A549 (cell line): ENCODE results near the gene LPAR5. TPM values are rescaled to one million over a fixed set of nuclear protein-coding genes. Genes with fewer than 3 reads are reported as not detected.

Experiments used
- ATAC-seq, 2 experiments: fragments of 200-7000 bp in 1 of 2; fragments of >200 bp in 1 of 2; cut with Nextera tagmentation in 1 of 2; cut with Tn5 transposase in 1 of 2; 3 replicates each; pipeline versions ENCODE4 v1.8.0 to v1.9.1; 2018 to 2020; ENCODE audit warnings: mild to moderate bottlenecking in 1 of 2, moderate library complexity in 1 of 2
- CTCF ChIA-PET: fragments of 300-600 bp; sonication (Branson Sonifier 250); formaldehyde crosslinking; extraction: SDS; loops from one replicate; lab custom pipeline; 2021; ENCODE audit warnings: antibody characterized with exemption, inconsistent platforms; lab: Yijun Ruan, JAX
- POLR2A ChIA-PET: fragments of 350-600 bp; formaldehyde crosslinking; extraction: SDS; loops from one replicate; lab custom pipeline; 2021; ENCODE audit warnings: antibody characterized with exemption, inconsistent platforms; lab: Yijun Ruan, JAX
- DNase-seq, 2 experiments: peaks; one replicate each; pipeline versions ENCODE4 v3.0.0 to v3.0.0-alpha.2; 2011 to 2016; ENCODE audit warnings: low read depth in 1 of 2, low spot score in 1 of 2
- FAIRE-seq: peaks from 2 replicates; lab custom pipeline; 2011; peaks lifted over from hg19 to GRCh38; lab: Jason Lieb, UNC
- H3K27ac ChIP-seq, 2 experiments: fragments of >200 bp; sonication (Bioruptor Twin); formaldehyde crosslinking; 3 replicates each; pipeline ENCODE4 v1.5.1; 2016 to 2017
- H3K4me1 ChIP-seq: fragments of >200 bp; sonication (Bioruptor Twin); formaldehyde crosslinking; 3 replicates; pipeline ENCODE4 v1.6.1; 2016
- H3K4me2 ChIP-seq: fragments of >200 bp; sonication (Bioruptor Twin); formaldehyde crosslinking; 3 replicates; pipeline ENCODE4 v1.6.1; 2016
- H3K4me3 ChIP-seq: fragments of >200 bp; sonication (Bioruptor Twin); formaldehyde crosslinking; 3 replicates; pipeline ENCODE4 v1.5.1; 2016
- H3K9me3 ChIP-seq: fragments of >200 bp; sonication (Bioruptor Twin); formaldehyde crosslinking; 3 replicates; pipeline ENCODE4 v1.6.1; 2016
- ATOH8 ChIP-seq: fragments of 250-450 bp; sonication (Bioruptor Pico); IDR thresholded peaks from 2 replicates; pipeline ENCODE4 v1.5.0; 2020; ENCODE audit warnings: low read depth, mild to moderate bottlenecking, moderate library complexity
- BHLHE40 ChIP-seq: IDR thresholded peaks from 2 replicates; pipeline ENCODE4 v1.6.1; 2012; ENCODE audit warnings: low read depth, low read length, inconsistent platforms
- CBX2 ChIP-seq: fragments of 200-600 bp; sonication (generic); IDR thresholded peaks from 2 replicates; pipeline ENCODE4 v1.6.1; 2016; ENCODE audit warnings: low read depth, mild to moderate bottlenecking, borderline replicate concordance
- CBX8 ChIP-seq: fragments of 200-600 bp; sonication (generic); IDR thresholded peaks from 2 replicates; pipeline ENCODE4 v1.6.1; 2016
- CHD4 ChIP-seq: fragments of 200-600 bp; sonication (generic); IDR thresholded peaks from 2 replicates; pipeline ENCODE4 v1.6.1; 2016; ENCODE audit warnings: antibody characterized with exemption, mild to moderate bottlenecking, borderline replicate concordance
- ESRRA ChIP-seq: fragments of 150-350 bp; IDR thresholded peaks from 2 replicates; pipeline ENCODE4 v1.6.1; 2014; ENCODE audit warnings: mild to moderate bottlenecking, low read length, borderline replicate concordance
- FOSB ChIP-seq: fragments of 250-450 bp; sonication (Bioruptor Pico); IDR thresholded peaks from 2 replicates; pipeline ENCODE4 v1.5.0; 2020; ENCODE audit warnings: mild to moderate bottlenecking, moderate library complexity
- FOXS1 ChIP-seq: fragments of 250-450 bp; sonication (Bioruptor Pico); IDR thresholded peaks from 2 replicates; pipeline ENCODE4 v1.5.0; 2020; ENCODE audit warnings: mild to moderate bottlenecking, moderate library complexity
- HDAC2 ChIP-seq: fragments of 200-600 bp; sonication (generic); IDR thresholded peaks from 2 replicates; pipeline ENCODE4 v1.6.1; 2016
- HES2 ChIP-seq: fragments of >200 bp; sonication (Bioruptor Twin); formaldehyde crosslinking; IDR thresholded peaks from 2 replicates; pipeline ENCODE4 v1.6.1; 2016
- HOXB13 ChIP-seq: fragments of 250-450 bp; sonication (Bioruptor Pico); IDR thresholded peaks from 2 replicates; pipeline ENCODE4 v1.5.0; 2020; ENCODE audit warnings: low read depth, mild to moderate bottlenecking, moderate library complexity
- JUN ChIP-seq, 2 experiments: fragments of >200 bp; sonication (Bioruptor Twin); formaldehyde crosslinking; IDR thresholded peaks; 2 replicates in 1 of 2; 3 replicates in 1 of 2; pipeline ENCODE4 v1.6.1; 2016 to 2017
- KDM1A ChIP-seq: fragments of 200-600 bp; sonication (generic); IDR thresholded peaks from 2 replicates; pipeline ENCODE4 v1.6.1; 2016; ENCODE audit warnings: low read depth, mild to moderate bottlenecking
- MAZ ChIP-seq: fragments of 150-350 bp; IDR thresholded peaks from 2 replicates; pipeline ENCODE4 v1.6.1; 2014; ENCODE audit warnings: antibody characterized with exemption, low read depth, low read length, borderline replicate concordance
- MYC ChIP-seq: IDR thresholded peaks from 2 replicates; pipeline ENCODE4 v1.6.1; 2012; ENCODE audit warnings: mild to moderate bottlenecking, inconsistent platforms, low read length, improper control_type of control experiment, borderline replicate concordance
- PHF8 ChIP-seq: fragments of 200-600 bp; sonication (generic); IDR thresholded peaks from 2 replicates; pipeline ENCODE4 v1.6.1; 2016; ENCODE audit warnings: low read depth, mild to moderate bottlenecking, antibody characterized with exemption, moderate library complexity, borderline replicate concordance
- POLR2AphosphoS2 ChIP-seq: conservative IDR thresholded peaks from 2 replicates; pipeline ENCODE4 v1.6.1; 2012; ENCODE audit warnings: low read length, improper control_type of control experiment, inconsistent platforms
- RAD21 ChIP-seq, 2 experiments: fragments of >200 bp in 1 of 2; sonication (Bioruptor Twin) in 1 of 2; formaldehyde crosslinking in 1 of 2; IDR thresholded peaks in 1 of 2; conservative IDR thresholded peaks in 1 of 2; 2 replicates in 1 of 2; 3 replicates in 1 of 2; pipeline ENCODE4 v1.6.1; 2012 to 2018; ENCODE audit warnings: inconsistent platforms in 1 of 2
- RARB ChIP-seq: fragments of 250-450 bp; sonication (Bioruptor Pico); IDR thresholded peaks from 2 replicates; pipeline ENCODE4 v1.8.0; 2021; ENCODE audit warnings: mild to moderate bottlenecking, moderate library complexity
- REST ChIP-seq: fragments of 200-600 bp; sonication (generic); IDR thresholded peaks from 2 replicates; pipeline ENCODE4 v1.6.1; 2016; ENCODE audit warnings: antibody characterized with exemption, mild to moderate bottlenecking, moderate library complexity
- TP53 ChIP-seq: fragments of 250-450 bp; sonication (Bioruptor Pico); IDR thresholded peaks from 2 replicates; pipeline ENCODE4 v1.5.0; 2021; ENCODE audit warnings: mild to moderate bottlenecking, moderate library complexity
- USF2 ChIP-seq: fragments of 450-650 bp; IDR thresholded peaks from 2 replicates; pipeline ENCODE4 v1.6.1; 2014; ENCODE audit warnings: antibody characterized with exemption
- ZC3H11A ChIP-seq: fragments of 450-650 bp; IDR thresholded peaks from 2 replicates; pipeline ENCODE4 v1.6.1; 2014; ENCODE audit warnings: antibody characterized with exemption, mild to moderate bottlenecking
- ZFP36 ChIP-seq: fragments of 450-650 bp; IDR thresholded peaks from 2 replicates; pipeline ENCODE4 v1.6.1; 2014; ENCODE audit warnings: borderline replicate concordance; ENCODE audit not compliant: partially characterized antibody
- ZNF302 ChIP-seq: fragments of 250-450 bp; sonication (Bioruptor Pico); IDR thresholded peaks from 2 replicates; pipeline ENCODE4 v1.9.0; 2021; ENCODE audit warnings: inconsistent platforms, mild to moderate bottlenecking, moderate library complexity
- WGBS: methylation state at CpG from one replicate; pipeline ENCODE4 v1.1.6; 2017; ENCODE audit errors: missing lambda C conversion rate; 5-methylcytosine and 5-hydroxymethylcytosine counted together
- polyA plus RNA-seq, 4 experiments: library from polyadenylated mRNA; depleted of rRNA in 3 of 4; stranded (reverse); fragments of >200 nt; fragmentation: RNase III in 1 of 4; extraction: RNeasy Plus Mini Kit Qiagen cat#74134 plus additional on column Dnase treatment in 1 of 4; gene quantifications; 2 replicates in 3 of 4; 3 replicates in 1 of 4; pipeline ENCODE4 v1.2.3, GENCODE V29; 2011 to 2017
- TF ChIP-seq, protein P1 (sequence below): fragments of 250-450 bp; sonication (Bioruptor Pico); IDR thresholded peaks from 2 replicates; pipeline ENCODE4 v1.5.0; 2021; ENCODE audit warnings: mild to moderate bottlenecking, moderate library complexity, borderline replicate concordance

The LPAR5 gene
- polyA plus RNA-seq, 2 of the 4 experiments (the other 2 are of a cell fraction): 0.66 to 0.74 TPM

GRCh38 chr12:6650832-6651231 lies 15.1 kb upstream of the LPAR5 start:
- CTCF ChIA-PET: no interaction called here
- H3K27ac ChIP-seq: no peak overlapping the region
- DNase-seq: no peak
- FAIRE-seq: no peak
- TF ChIP-seq FOSB (CRISPR knock-in tag) (no peak), REST (no peak), ZNF302 (CRISPR knock-in tag) (no peak), HOXB13 (CRISPR knock-in tag) (no peak), ESRRA (no peak), KDM1A (no peak)
- TF ChIP-seq, protein P1, sequence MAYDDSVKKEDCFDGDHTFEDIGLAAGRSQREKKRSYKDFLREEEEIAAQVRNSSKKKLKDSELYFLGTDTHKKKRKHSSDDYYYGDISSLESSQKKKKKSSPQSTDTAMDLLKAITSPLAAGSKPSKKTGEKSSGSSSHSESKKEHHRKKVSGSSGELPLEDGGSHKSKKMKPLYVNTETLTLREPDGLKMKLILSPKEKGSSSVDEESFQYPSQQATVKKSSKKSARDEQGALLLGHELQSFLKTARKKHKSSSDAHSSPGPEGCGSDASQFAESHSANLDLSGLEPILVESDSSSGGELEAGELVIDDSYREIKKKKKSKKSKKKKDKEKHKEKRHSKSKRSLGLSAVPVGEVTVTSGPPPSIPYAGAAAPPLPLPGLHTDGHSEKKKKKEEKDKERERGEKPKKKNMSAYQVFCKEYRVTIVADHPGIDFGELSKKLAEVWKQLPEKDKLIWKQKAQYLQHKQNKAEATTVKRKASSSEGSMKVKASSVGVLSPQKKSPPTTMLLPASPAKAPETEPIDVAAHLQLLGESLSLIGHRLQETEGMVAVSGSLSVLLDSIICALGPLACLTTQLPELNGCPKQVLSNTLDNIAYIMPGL: no peak
- TF ChIP-seq, all 56 proteins: peak for 0
- 84% methylated on average over 8 of the region's 8 CpGs for WGBS
- H3K4me2 ChIP-seq: no peak overlapping the region
- no peak; a peak in 2 of 6 replicates for ATAC-seq
- H3K9me3 ChIP-seq: peaks cover 12% of the 10 kb centered on the region; the same call in 2 of the 3 replicates
- no peaks in the 10 kb centered on the region for H3K4me1 ChIP-seq
- POLR2A ChIA-PET: no interaction called here
- H3K4me3 ChIP-seq: no peak overlapping the region

- Histone ChIP-seq H3K9me3 (peaks cover 40% of the 10 kb centered on the region), H3K27ac (no peak within 1 kb of the TSS), H3K4me1 (no peaks in the 10 kb centered on the region), H3K4me3 (no peak within 1 kb of the TSS), H3K4me2 (no peak within 1 kb of the TSS)
- TF ChIP-seq ATOH8 (CRISPR knock-in tag) (no peak), RARB (CRISPR knock-in tag) (no peak), HES2 (no peak), ZC3H11A (no peak), CBX2 (no peak), FOXS1 (CRISPR knock-in tag) (no peak), MAZ (no peak), CHD4 (no peak), FOSB (CRISPR knock-in tag) (no peak), CBX8 (no peak), MYC (no peak), TP53 (CRISPR knock-in tag) (no peak), RAD21 (conservative IDR thresholded peaks at IDR 0.05 in 1 of 2, IDR thresholded peaks at IDR 0.05 in 1 of 2) (no peak), USF2 (no peak), HDAC2 (no peak), ZFP36 (no peak), JUN (IDR thresholded peaks at IDR 0.05) (no peak), BHLHE40 (no peak), POLR2AphosphoS2 (no peak), PHF8 (no peak)
- FAIRE-seq (no peak), ATAC-seq (no peak), DNase-seq (no peak)
- ChIA-PET CTCF (interaction anchor here (0.8 to 1.9 kb wide), 6 partner anchors 14 to 178 kb away, joined by 3 to 6 read pairs (median 4); no protein-coding TSS in a partner anchor), POLR2A (no interaction called here)
- WGBS: 95% methylated on average over 38 of the region's 38 CpGs
These were observed 11.4 kb upstream of the LPAR5 start, which contains the start of gene ACRBP for GRCh38 chr12:6647083-6647604. Gene ACRBP (minus strand): TSS chr12:6647432. CDS start chr12:6647366, 66 bp downstream.
